Hippocampal formation (tissue), 2 donors: ENCODE measurements around the gene SERPINA5.

ENCODE experiments used
- DNase-seq, 2 donors: peaks; one replicate each; lab custom pipeline; 2025; lab: John Stamatoyannopoulos, UW

Gene SERPINA5, protein sequence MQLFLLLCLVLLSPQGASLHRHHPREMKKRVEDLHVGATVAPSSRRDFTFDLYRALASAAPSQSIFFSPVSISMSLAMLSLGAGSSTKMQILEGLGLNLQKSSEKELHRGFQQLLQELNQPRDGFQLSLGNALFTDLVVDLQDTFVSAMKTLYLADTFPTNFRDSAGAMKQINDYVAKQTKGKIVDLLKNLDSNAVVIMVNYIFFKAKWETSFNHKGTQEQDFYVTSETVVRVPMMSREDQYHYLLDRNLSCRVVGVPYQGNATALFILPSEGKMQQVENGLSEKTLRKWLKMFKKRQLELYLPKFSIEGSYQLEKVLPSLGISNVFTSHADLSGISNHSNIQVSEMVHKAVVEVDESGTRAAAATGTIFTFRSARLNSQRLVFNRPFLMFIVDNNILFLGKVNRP

DNA sequence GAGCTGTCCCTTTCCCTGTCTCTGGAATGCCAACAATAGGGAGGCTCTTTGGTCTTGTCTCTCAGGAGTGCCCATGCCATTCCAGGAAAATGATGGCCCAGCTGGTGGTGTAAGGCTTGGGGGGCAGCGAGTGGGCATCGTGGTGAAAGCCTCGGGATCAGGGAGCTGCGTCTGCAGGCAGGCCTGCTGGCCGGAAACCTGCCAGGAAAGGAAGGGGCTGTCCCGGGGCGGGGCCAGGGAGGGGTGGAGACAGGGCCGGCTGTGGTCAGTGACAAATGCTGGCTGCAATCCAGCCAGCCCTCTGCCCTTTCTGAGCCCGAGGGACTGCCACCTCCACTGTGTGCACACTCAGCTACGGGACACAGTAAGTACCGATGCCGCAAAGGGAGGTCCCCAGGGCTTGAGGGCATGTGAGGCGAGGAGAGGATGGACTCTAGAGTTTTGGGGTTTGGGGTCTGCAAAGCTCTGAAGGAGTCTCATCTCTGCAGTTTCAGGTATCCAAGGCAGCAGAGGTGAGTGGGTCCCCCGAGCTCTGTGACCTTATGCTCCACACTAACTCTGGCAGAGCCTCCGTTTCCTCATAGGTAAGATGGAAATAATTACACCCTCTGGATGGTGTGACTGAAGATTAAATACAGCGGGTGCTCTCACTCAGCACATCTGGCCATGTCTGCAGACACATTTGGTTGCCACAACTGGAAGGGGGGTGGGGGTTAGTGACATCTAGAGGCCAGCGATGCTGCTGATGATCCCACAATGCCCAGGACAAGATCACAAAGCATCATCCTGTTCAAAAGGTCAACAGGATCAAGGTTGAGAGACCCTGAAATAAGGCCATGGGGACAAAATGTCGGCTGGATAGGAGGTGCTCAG, at the start of gene SERPINA5:
SERPINA5 (plus strand) TSS at position 300 of the 873 bp plus-strand sequence. CDS start 5,937 bp downstream, outside the sequence.
- no peak for DNase-seq

DNA sequence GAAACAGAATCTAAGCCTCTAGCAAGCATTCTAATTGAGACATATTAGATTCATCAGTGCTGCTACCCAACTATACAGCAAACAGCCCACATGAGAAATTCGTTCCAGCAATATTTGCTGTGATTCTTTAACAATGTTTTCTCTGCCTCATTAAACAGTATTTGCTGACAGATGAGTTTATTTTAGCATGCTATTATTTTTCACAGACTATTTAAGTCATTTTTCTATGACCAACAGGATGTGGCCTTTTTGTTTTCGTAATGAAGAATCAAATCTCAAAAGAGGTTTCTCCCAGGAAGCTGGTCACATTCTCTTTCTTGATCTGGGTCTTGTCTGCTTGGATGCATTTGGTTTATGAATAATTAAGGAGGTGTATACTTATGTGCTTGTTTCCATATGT, 48.8 kb upstream of the SERPINA5 start:
- no peak for DNase-seq

DNA sequence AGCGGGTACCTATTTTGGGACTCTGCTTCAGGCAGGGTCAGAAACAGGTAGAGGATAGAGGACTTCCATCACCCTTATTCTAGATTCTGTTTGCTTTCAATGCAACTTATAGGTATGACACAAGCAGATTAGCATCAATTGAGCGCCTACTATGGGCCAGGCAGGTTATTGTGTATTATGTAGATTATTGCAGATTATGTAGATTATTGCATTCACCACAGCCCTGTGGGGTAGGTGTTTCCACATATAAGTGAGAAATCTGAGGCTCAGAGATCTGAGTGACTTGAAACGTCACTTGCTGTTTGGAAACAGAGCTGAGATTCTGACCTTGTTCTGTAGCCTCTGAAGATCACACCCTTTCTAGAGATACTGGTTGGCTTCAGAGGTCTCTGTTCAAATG, 45.7 kb upstream of the SERPINA5 start:
- no peak for DNase-seq

DNA sequence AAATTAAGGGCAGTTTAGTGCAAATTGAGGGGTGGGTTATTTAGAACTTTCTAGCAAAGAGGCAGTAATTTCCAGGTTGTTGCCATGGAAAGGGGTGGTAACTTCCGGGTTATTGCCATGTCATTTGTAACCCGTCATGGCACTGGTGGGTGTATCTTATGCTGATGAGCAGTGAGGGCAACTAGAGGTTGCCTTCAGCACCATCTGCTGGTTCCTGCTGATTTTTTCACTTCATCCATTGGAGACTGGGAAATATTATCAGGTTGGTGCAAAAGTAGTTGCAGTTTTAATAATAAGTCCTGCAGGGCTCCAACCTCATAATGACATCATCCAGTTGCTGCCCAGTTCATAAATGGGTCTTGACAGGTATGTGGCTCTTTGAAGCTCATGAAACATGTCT, 44.4 kb upstream of the SERPINA5 start:
- no peak for DNase-seq

DNA sequence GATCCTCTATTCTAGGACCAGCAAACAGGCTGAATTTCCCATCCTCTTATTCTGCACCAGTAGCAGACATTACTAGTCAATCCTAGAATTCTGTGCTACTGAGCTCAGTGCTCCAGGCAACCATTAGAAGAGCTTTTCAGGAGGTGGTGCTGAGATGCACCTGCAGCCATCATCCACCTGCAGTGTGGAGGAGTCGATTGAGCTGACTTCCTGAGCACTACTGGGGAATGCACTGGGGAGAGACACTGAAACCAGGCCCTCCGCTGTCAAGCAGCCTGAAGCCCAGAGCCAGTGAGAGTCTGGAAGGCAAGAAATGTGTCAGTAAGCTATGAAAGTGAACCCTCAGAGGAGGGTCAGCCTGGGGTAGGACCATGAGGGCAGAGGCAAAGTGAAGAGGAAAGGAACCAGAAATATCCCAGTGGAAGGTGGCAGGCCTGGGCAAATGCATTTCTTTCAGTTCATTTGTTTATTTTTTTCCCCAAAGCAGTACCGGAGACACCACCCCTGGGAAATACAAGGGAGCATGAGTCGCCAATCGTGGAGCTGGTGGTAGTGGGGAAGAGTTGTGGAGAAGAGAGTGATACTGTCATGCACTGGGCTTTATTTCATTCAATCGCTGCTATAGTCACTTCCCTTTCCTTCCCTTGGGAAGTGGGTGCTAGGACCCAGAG, 43.0 kb upstream of the SERPINA5 start:
- no peak for DNase-seq

DNA sequence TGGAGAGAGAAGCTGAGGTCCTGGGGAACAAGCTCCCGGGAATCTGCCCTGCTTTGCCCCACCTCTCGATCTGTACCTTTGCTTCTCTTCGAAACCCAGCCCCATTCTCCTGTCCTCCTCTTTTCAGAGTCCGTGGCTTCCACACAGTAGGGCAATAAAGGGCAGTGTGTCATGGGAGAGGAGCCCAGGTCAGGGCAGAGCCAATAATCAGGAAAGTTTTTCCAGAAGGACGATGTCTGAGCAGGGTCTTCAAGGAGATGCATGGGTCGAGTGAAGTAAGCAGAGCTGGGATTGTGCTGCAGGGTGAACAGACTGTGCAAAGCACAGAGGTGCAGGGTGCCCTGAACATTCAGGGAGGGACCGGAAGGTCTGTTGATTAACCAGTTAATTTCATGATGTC, 42.0 kb upstream of the SERPINA5 start:
- no peak for DNase-seq

DNA sequence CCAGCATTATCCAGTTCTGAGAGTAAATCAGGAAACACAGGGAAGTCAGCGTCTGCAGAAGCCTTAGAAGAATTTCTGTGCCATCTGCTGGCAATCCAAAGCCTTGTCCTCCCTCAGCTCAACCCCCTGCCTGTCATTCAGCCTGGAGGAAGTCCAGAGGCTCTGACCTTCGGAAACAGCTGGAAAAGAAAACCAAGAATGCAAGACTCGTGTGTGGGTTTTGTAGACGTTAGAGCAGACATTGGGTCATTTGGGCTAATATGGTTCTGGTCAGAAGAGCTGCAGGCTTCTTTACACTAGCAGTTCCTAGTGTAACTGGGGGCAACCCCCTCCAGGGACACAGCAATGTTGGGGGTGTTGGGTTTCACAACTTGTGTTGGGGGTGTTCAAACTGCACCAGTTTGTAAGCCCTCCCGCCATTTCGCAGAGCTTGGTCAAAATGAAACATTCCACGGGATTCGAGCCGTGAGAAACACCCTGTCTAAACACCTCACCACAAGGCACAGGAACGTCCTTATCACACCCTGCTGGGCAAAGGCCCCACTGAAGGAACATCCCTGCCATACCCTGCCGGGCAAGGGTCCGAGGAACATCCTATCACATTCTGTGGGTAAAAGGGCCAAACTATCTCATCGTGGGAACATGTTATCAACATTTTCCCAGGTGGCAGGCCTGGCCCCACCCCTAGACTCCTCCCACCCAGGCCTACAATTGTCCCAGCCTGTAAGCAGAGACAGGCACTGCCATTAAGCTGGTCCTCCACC, 41.0 kb upstream of the SERPINA5 start:
- no peak for DNase-seq

DNA sequence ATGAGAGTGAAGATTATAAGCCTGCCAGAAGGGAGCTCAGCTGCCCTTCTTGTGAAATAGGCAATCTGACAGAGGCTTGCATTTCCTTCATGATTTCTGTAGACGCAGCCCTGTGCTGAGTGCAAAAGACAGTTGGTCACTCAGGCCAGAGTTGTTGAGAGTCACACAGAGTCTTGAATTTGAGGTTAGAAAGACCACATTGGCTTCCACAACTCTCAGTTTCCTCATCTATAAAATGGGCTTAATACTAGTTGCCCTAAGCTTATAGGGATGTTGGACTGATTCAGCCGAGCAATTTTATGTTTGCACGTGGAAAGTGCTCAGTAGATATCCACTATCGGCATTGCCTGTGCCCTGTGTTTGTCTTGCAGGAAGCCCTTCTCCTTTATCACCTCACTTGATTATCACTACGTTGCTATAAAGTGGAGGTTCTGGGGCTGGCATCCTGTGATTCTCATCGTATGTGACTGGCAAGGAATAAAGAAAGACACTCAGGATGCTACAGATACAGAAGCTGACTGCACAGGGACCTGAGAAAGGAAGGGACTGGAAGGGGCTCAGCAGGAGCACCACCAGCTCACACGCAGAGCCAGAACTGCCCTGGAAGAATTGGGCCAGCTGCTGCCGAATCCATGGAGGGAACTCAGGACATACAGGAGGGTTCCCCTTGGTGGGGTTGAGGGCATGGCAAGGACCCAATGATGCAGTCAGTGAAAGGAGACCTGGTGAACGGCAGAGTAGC, 39.8 kb upstream of the SERPINA5 start:
- DNase-seq: no peak

DNA sequence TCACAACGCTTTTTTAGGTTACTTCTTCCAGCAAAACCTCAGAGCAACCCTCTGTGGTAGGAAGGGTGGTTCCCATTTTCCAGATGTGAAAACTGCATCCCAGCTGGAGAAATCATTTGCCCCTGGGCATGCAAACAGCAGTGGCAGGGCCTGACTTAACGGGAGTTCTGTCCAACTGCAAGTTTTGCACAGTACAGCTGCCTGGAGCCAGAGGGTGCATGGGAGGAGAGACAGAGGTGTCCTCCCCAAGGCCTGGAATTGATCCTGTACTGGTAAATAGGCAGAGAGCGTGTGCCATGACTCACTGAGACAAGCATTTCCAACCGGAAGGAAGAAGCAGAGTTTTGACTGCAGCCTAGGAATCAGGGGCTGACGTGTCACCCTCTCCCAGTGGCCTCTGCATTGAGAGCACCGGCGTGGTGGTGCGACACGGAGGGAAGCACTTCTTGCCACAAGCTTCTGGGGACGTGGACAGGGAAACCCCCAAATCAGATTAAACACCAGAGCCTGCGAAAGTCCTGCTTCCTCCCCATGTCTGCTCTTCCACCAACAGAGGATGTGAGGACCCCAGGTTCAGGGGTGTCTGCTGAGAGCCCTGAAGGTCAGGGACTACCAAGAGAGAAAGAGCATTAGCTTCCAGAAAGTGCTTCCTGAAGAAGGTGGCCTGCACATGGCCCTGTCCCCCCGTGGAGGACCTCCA, 39.0 kb upstream of the SERPINA5 start:
- no peak for DNase-seq

DNA sequence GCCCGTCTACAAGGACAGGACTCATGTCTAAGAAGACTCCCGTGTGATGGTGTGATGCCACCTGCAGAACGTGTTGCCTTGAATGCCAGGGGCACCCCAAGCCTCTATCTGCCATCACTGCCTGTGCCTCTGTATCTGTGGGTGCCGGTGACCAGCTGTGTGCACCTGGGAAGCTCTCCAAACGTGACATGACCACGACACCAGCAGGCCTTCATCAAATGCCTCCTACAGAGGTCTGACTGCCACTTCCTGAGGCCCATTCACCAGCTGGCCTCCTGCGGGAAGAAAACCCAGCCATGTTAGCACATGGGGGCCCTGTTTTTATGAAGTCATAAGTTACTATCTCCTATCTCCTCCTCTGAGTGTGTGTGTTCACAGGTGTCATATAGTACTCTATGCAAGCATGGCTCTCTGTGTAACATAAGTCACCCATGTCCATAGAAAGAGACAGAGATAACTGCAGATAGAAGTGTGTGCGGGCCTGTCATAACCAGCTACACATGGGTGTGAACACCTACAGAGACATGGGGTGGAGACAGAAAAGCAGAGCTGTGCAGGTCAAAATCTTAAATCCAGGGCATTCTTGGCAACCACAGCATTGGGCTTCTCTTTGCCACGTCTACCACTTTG, 38.3 kb upstream of the SERPINA5 start:
- DNase-seq: no peak

DNA sequence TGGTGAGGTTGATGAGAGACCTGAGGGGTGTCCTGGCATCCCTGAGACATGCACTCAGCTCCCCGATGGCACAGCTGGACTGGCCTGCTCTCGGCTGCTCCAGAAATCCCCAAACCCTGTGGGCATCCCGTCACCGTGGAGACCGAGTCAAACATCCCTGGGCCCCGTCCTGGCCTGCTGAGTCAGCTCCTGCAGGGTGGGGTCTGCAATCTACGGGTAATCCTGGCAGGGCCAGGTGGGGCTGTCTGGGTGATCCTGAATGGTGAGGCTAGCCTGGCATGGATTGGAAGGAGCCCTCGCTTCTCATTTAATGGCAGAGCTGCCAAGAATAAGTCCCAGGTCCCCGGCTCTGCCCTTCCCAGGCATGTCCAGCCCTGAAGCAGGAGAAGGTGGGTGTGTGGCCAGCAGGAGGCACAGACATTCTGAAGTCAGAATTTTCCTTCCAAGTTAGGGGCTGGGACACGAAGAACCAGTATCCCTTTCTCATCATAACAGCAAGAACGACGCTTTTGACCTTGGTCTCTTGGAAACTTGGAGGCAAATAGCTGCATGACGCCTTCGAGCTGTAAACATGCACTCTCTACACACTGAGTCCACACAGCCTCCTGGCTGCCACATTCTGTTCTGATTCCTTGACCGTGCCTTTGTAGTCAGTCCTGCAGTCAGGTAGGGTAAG, 37.6 kb upstream of the SERPINA5 start:
- no peak for DNase-seq

DNA sequence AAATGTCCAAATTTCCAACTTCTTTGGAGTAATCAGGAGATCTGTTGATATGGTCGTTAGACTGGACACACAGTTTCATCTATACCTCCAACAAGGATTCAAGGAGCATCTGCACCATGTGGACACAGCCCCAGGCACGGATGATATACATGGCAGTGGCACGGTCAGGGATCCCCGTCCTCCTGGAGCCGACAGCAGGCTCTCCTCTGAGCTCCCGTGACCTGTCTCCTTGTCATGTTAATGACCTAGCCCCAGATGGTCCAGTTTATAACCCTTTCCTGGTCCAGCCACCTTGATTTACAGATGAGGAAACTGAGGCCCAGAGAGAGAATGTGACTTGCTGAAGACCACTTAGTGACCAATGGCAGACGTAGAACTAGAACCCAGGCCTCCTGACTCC, 36.5 kb upstream of the SERPINA5 start:
- DNase-seq: no peak

DNA sequence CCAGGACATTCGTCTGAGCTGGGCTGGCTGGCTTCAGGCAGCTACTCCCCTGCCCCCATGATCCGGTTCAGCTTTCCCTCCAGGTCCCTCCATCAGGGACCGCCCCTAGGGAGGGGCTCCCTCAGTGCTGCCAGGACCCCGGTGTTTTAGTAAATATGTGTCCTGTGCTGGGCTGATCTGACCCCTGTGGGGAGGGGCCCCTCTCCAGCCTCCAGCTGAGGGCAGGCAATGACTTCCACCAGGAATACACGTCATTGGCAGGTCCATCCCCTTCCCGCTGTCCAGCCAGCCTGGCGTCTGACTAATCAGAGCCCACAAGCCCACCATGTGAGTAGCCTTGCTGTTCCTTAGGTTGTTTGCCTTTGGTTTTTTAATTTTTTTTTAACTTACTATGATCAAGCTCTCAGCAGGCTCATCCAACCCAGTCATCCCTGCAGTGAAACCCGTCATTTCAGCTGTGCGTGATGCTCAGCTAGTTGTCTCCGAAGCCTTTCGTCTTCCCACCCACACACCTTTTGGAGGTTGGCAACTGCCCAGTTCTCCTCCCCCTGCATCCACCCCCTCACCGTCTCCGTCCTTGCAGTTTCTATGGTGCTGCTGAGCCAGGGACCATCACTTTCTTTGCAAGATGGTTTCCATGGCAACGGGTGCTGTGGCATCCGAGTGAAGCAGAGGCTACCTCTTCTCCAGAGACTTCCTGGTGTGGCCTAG, 35.9 kb upstream of the SERPINA5 start:
- DNase-seq: peak; percentile 12 to 24

DNA sequence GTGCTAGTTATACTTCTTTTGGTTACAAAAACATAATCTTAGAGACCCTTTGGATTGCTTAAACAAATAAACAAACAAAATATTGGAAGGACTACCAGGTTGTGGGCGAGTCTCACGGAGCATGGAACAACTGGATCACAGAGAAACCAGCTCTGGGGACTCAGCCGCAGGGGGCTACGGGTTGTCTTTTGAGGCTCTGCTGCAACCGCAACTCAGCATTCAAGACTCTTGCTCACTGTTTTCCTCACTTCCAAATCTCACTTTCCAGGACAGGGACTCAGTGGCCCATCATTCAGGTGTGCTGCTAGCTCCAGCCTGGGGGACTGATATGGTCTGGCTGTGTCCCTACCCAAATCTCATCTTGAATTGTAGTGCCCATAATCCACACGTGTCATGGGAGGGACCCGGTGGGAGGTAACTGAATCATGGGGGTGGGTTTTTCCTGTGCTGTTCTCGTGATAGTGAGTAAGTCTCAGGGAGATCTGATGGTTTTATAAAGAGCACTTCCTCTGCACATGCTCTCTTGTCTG, 34.0 kb upstream of the SERPINA5 start:
- no peak for DNase-seq

DNA sequence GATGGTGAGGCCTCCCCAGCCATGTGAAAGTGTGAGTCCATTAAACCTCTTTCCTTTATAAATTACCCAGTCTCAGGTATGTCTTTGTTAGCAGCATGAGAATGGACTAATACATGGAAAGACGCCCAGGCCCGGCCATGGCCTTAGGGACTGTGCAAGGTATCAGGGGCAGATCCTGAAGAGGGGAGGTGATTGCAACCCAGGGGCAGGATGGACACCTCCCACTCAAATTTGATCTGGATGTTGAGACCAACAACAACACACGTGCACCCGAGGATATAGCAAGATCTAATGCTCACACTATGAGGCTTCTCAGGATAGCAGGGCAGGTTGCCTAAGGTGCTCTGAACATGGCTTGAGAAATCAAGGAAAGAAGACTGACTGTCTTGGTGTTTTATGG, 33.5 kb upstream of the SERPINA5 start:
- no peak for DNase-seq

DNA sequence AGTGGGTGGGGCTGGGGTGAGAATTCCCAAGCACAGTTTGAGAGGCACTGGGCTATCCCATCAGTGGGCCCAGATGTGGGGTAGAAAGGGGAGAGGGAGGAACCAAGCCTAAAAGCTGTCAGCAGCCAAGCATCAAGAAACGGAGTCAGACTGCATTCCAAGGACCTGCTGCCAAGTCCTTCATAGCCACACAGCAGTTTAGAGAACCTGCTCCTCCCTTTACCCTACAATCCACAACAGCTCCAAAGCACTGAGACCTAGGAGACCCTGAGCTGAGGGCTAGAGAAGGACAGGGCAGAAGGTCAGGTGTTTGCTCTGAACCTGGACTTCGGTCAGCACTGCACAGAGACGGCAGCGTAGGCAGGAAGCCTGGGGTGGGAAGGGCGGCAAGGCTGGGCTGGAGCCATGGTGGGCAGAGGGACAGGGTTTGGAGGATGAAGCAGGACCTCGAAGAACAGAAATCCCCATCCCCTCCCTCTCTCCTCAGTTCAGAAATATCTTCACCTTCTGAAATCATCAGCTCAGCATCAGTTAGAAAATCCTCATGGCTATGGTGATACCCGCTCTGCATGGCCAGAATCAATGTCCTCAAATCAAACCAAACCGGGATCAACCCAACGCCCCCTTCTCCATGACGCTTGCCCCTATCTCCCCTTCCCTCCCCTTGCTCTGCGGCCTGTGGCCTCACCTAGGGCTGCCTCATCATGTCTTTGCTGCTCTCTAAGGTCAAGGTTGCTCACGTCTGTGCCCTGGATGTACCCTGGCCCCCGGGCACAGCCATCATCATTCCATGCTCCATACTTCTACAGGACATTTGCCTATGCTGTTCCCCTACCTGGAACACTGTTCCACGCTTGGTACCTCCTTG, 32.9 kb upstream of the SERPINA5 start:
- no peak for DNase-seq
